SK-N-SH treated with all-trans-retinoic acid at 6 μM for 48 hours (cell line): Measurements from ENCODE around the gene TAS2R8.

ENCODE experiments used
- ATAC-seq: fragments of 200-7000 bp; cut with Tn5 transposase; 3 replicates; pipeline ENCODE4 v1.9.1; 2020; ENCODE audit warnings: mild to moderate bottlenecking, moderate library complexity
- ARNTL ChIP-seq: fragments of 450-650 bp; formaldehyde crosslinking; IDR thresholded peaks from 2 replicates; pipeline ENCODE4 v1.5.0; 2020; ENCODE audit warnings: low read depth, mild to moderate bottlenecking, moderate library complexity, borderline replicate concordance
- CREB5 ChIP-seq: fragments of 250-450 bp; sonication (Bioruptor Pico); IDR thresholded peaks from 2 replicates; pipeline ENCODE4 v1.5.1; 2020; ENCODE audit warnings: low read depth, mild to moderate bottlenecking, moderate library complexity
- CSDC2 ChIP-seq: fragments of 250-450 bp; sonication (Bioruptor Pico); IDR thresholded peaks from 2 replicates; pipeline ENCODE4 v1.5.0; 2020; ENCODE audit warnings: mild to moderate bottlenecking, moderate library complexity
- CSRNP3 ChIP-seq: fragments of 250-450 bp; sonication (Bioruptor Pico); IDR thresholded peaks from 2 replicates; pipeline ENCODE4 v1.5.1; 2021; ENCODE audit warnings: mild to moderate bottlenecking, moderate library complexity
- OSR1 ChIP-seq: fragments of 250-450 bp; sonication (Bioruptor Pico); IDR thresholded peaks from 2 replicates; pipeline ENCODE4 v1.8.0; 2022; ENCODE audit warnings: moderate library complexity, mild to moderate bottlenecking, inconsistent platforms
- POU6F1 ChIP-seq: fragments of 250-450 bp; sonication (Bioruptor Pico); IDR thresholded peaks from 2 replicates; pipeline ENCODE4 v1.8.0; 2021; ENCODE audit warnings: low read depth, mild to moderate bottlenecking, moderate library complexity, borderline replicate concordance
- PPARA ChIP-seq: fragments of 250-450 bp; sonication (Bioruptor Pico); IDR thresholded peaks from 2 replicates; pipeline ENCODE4 v1.5.0; 2020; ENCODE audit warnings: mild to moderate bottlenecking, borderline replicate concordance
- TCF4 ChIP-seq: fragments of 250-450 bp; sonication (Bioruptor Pico); IDR thresholded peaks from 2 replicates; pipeline ENCODE4 v1.8.0; 2021; ENCODE audit warnings: mild to moderate bottlenecking, moderate library complexity, borderline replicate concordance
- TOX ChIP-seq: fragments of 250-450 bp; sonication (Bioruptor Pico); IDR thresholded peaks from 2 replicates; pipeline ENCODE4 v1.8.0; 2021; ENCODE audit warnings: mild to moderate bottlenecking, moderate library complexity, borderline replicate concordance
- TSHZ2 ChIP-seq: fragments of 250-450 bp; sonication (Bioruptor Pico); IDR thresholded peaks from 2 replicates; pipeline ENCODE4 v1.5.0; 2020; ENCODE audit warnings: mild to moderate bottlenecking, moderate library complexity
- ZC3H10 ChIP-seq: fragments of 250-450 bp; sonication (Bioruptor Pico); IDR thresholded peaks from 2 replicates; pipeline ENCODE4 v1.5.1; 2021; ENCODE audit warnings: mild to moderate bottlenecking, moderate library complexity
- ZFP3 ChIP-seq: fragments of 250-450 bp; sonication (Bioruptor Pico); IDR thresholded peaks from 2 replicates; pipeline ENCODE4 v1.5.0; 2020; ENCODE audit warnings: mild to moderate bottlenecking, moderate library complexity
- ZFP30 ChIP-seq: fragments of 450-650 bp; formaldehyde crosslinking; IDR thresholded peaks from 2 replicates; pipeline ENCODE4 v1.5.0; 2022; ENCODE audit warnings: mild to moderate bottlenecking, moderate library complexity
- ZNF70 ChIP-seq: fragments of 450-650 bp; formaldehyde crosslinking; IDR thresholded peaks from 2 replicates; pipeline ENCODE4 v1.5.0; 2020; ENCODE audit warnings: mild to moderate bottlenecking, moderate library complexity

The TAS2R8 gene

GRCh38 chr12:10826258-10826657 lies 19.2 kb upstream of the TAS2R8 start, which contains the start of gene TAS2R10:
TSS of gene TAS2R10 (minus strand) at chr12:10826358. CDS start at chr12:10826269, 89 bp downstream.
- TF ChIP-seq OSR1 (CRISPR knock-in tag) = no peak
- TF ChIP-seq ZFP30 (CRISPR knock-in tag) = no peak
- no peak for TF ChIP-seq CREB5 (CRISPR knock-in tag)
- no peak for TF ChIP-seq CSDC2
- no peak for TF ChIP-seq CSRNP3
- TF ChIP-seq, all 23 proteins: peak for 0
- no peak for ATAC-seq

- ATAC-seq = no peak
- no peak for TF ChIP-seq ZFP3 (CRISPR knock-in tag)
- no peak for TF ChIP-seq CSDC2
- TF ChIP-seq TCF4 (CRISPR knock-in tag) = no peak
- TF ChIP-seq TSHZ2 (CRISPR knock-in tag) = no peak
- TF ChIP-seq ZNF70 (CRISPR knock-in tag) = no peak
- no peak for TF ChIP-seq POU6F1 (CRISPR knock-in tag)
Observed at GRCh38 chr12:10824957-10825356, 17.9 kb upstream of the TAS2R8 start.

- no peak for TF ChIP-seq POU6F1 (CRISPR knock-in tag)
- ATAC-seq = no peak
Observed at GRCh38 chr12:10811883-10812536, 4.9 kb upstream of the TAS2R8 start.

GRCh38 chr12:10810068-10810467 lies 3.0 kb upstream of the TAS2R8 start, which contains the start of gene TAS2R9:
TSS of gene TAS2R9 (minus strand) at chr12:10810168. CDS start at chr12:10810075, 93 bp downstream.
- TF ChIP-seq ZC3H10 (no peak), OSR1 (CRISPR knock-in tag) (no peak), PPARA (CRISPR knock-in tag) (no peak), TOX (CRISPR knock-in tag) (no peak), ARNTL (no peak), POU6F1 (CRISPR knock-in tag) (no peak)
- no peak for ATAC-seq
